Measurements from ENCODE around the gene PPP1R16B.
"Not testable (repeated sequence)": the region's sequence is repeated elsewhere in the genome, so short reads cannot be mapped to it uniquely, and the experiment has no call there.

The PPP1R16B gene

DNA sequence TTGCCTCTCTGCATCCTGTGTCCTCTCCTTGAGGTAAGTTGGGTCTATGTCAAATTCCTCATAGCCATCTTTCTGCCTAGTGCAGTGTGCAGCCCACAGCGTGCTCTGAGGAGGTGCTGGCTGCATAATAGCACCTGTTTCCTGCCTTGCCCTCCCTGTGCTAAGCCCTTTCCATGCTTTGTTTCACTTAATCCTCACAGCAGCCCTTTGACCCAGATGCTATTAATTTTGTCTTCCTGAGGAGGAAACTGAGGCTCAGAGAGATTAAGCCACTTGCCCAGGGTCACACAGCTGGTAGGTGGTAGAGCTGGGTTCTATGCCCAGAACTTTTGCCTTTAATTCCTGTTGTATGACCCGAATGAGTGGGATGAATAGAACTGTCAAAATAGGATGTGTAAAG lies 134.2 kb downstream of the PPP1R16B start:
- no peak for DNase-seq

DNA sequence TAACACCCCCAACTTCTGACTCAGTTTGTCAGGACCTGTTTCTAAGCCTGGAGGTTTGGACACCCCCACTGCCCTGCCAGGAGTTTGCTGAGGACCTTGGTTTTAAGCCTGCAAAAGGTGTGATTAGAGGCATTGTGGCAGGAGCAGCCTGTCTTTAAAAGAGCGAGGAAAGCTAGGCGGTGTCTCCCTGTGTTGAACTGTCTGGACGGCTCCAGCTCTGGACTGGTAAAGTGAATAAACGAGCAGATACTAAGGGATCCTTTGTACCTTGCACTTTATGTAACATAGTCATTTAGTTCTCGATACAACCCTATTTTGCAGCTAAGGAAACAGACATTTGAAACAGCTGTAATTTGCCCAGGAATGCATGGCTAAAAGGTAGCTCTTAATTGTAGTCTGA lies 135.1 kb downstream of the PPP1R16B start:
- DNase-seq, result no peak

DNA sequence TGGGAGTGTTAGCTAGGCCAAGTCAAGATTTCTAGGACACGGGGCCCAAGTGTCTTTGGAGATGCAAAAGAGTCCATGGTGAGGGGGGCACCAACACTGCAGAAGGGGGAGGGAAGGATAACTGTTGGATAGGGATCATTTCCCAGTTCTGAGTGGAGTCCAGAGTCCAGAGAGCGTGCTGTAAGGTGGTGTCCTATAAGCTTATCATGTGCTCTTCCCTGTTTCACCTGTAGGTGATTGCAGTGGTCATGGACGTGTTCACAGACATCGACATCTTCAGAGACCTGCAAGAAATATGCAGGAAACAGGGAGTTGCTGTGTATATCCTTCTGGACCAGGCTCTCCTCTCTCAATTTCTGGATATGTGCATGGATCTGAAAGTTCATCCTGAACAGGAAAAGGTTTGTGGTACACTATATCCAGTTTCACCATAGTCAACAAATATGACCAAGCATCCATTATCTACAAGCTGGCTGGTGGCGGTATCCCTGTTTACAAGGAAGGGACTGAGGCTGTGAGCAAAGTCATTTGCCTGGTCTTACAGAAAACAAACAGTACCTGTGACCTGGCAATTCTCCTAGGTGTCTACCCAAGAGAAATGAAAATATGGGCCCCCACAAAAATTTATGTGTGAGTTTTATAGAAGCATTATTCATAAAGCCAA lies 136.4 kb downstream of the PPP1R16B start:
- no peak for DNase-seq

DNA sequence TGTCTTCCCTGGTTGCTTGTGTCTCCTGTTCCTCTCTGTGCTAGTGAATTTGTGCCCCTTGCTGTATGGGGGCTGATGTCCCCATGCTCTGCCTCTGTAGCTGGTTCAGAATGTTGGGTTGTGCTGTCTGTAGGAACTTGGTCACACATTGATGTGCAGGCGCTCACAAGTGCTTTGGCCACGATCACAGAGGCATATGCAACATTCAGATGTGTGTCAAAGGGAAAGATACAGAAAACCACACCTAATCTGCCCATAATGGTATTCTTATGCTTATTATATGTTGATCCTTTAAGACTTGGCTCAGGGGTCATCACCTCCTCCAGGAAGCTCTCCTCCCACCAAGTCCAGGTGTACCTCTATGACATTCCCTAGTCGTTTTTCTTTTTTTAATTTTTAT lies 139.5 kb downstream of the PPP1R16B start:
- DNase-seq, result no peak

DNA sequence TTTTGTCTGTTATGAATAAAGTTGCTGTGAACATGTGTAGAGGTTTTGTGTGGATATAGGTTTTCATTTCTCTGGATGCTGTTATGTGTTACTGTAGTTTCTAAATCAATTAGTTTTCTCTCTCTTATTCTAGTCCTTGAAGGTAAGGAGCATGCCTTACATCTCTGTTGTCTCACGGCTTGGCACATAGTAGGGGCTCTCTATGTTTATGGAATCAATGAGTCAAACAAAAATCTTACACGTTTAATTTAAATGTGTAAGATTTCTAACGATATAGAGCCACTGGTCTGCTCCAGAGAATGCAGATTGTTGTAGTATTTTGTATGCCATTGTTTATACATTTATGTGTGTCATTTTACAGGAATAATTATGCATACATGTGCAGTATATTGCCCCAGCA lies 141.3 kb downstream of the PPP1R16B start:
- DNase-seq, result no peak

DNA sequence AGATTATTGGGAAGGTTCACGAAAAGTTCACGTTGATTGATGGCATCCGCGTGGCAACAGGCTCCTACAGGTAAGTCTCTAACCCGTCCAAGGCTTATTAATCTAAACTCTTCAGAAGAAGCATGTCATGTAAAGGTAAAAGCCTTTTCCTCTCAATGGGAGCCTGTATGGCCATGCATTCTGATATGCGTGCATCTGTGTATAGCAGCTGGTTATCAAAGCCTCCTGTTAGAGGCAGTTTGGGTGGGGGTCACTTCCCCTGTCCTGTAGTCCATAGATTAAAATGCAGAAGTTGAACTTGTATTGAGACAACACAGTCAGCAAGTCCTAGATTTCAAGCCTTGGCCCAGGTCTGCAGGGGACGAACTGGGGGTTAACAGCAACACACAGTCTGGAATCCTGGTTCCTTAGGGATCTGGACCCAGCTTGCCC lies 142.4 kb downstream of the PPP1R16B start:
- no peak for DNase-seq

DNA sequence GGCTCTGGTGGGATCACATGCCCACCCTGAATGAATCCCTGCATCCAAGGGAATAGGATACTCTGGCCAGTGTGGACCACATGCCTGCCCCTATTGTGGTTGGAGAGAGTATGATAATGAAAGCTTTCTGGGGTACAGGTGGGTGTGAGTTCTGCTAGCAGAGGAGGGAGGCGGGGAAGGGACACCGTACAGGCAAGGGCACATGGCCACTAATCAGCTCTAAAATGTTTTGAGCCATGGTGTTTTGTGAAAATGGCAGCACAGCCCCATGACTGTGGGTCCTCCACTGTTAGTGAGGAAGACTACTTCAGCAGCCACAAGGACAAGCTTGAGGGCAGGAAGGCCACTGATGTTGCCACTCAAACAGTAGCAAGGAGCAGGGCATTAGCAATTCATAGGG lies 144.8 kb downstream of the PPP1R16B start:
- no peak for DNase-seq

DNA sequence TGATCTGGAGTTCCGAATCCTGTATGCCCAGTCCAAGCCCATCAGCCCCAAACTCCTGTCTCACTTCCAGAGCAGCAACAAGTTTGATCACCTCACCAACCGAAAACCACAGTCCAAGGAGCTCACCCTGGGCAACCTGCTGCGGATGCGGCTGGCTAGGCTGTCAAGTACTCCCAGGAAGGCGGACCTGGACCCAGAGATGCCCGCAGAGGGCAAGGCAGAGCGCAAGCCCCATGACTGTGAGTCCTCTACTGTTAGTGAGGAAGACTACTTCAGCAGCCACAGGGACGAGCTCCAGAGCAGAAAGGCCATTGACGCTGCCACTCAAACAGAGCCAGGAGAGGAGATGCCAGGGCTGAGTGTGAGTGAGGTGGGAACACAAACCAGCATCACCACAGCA lies 146.1 kb downstream of the PPP1R16B start:
- no peak for DNase-seq

DNA sequence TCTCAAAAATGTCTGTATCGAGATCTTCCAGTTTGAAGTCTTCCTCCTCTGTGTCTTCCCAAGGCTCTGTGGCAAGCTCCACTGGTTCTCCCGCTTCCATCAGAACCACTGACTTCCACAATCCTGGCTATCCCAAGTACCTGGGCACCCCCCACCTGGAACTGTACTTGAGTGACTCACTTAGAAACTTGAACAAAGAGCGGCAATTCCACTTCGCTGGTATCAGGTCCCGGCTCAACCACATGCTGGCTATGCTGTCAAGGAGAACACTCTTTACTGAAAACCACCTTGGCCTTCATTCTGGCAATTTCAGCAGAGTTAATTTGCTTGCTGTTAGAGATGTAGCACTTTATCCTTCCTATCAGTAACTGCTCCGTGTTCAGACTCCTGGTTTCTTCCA lies 146.7 kb downstream of the PPP1R16B start:
- DNase-seq, result no peak

DNA sequence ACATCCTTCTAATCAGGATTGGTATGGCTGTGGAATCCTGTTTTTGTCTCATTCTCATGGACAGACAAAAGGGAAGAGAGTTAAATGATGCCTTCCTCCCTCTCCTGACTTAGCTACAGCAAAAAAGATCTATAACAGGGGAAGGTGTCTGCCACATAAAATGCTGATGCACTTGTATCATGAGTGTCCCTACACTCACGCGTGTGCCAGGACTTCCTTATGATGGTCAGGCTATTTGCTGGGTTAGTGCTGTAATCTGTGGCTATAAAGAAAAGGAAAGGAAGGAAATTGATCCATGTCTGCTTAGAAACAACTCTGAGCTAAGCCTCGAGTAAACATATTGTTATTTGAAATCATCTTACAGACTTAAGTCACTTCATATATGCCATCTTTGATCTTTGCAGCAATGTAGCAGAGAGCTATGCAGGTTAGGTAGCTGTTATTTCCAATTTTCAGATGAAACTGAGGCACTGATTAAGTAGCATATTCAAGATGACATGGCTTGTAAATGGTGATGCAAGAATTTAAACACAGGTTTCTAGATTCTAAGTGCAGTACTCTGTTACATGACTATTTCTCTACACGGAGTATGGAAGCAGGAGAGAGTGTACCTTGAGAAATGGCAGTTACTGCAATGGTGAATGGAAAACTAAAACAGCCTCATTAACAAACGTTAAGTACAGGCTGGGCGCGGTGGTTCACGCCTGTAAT lies 148.3 kb downstream of the PPP1R16B start:
- DNase-seq, result no peak

DNA sequence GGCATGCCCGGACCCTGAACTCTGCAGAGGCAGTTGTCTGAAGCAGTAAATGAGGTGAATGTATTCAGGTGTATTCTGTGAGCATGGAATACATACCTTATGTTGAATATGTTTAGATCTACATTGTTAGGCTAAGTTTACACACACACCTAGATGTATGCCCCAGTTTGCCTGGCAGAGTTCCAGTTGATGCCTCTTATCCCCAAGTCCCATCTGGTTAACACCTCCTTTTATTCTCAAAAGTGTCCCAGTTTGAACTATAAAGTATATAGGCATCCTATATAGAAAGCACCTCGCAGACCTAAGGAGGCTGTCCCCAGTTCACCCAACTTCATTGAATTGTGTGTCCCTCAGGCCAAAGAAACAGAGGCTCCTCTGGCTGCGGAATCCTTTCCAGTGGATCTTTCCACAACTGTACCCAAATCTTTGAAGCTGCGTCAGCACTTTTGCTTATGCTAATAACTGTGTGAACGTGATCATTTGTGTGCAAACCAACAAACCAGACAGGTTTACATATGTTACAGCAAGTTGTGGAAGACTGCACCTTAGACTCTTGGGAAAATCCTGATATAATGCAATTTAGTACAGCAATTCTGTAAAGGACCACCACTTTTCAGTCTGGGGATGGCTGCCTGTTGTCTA lies 151.9 kb downstream of the PPP1R16B start:
- no peak for DNase-seq

DNA sequence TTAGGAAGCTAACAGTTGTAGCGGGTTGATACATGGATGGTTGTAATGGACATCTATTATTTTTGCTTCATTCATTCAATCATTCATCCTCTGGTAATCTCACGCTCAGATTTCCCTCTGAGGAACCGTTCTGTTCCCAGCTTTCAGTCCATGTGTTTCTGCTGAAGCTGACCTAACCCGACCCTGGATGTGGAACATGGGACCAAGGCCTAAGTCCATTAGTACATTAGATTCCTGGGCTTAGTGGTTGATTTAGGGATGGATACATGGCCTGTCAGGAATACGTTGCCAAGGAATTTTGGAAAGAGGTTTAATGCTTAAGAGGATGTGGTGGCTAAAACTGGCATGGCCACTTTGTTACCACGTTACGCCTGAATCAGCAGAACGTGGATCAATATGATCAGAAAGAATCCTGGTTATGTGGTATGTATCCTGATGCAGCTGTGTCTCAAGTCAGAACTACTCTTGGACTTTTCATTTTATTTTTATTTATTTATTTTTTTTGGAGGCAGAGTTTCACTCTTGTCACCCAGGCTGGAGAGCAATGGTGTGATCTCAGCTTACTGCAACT lies 152.5 kb downstream of the PPP1R16B start:
- DNase-seq, result no peak

DNA sequence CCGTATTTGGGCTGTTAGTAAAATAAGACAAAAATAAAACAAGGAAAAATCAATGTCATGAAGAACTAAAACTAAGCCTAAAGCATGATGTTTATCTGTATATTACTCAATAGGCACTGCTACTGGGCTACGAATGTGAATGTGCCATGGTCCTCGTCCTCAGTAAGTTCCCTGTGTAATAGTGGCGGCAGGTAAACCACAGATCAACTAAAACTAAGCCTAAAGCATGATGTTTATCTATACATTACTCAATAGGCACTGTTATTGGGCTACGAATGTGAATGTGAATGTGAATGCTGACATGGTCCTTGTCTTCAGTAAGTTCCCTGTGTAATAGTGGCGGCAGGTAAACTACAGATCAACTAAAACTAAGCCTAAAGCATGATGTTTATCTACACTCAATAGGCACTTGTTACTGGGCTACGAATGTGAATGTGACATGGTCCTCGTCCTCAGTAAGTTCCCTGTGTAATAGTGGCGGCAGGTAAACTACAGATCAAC lies 154.7 kb downstream of the PPP1R16B start:
- not testable (repeated sequence) for DNase-seq

DNA sequence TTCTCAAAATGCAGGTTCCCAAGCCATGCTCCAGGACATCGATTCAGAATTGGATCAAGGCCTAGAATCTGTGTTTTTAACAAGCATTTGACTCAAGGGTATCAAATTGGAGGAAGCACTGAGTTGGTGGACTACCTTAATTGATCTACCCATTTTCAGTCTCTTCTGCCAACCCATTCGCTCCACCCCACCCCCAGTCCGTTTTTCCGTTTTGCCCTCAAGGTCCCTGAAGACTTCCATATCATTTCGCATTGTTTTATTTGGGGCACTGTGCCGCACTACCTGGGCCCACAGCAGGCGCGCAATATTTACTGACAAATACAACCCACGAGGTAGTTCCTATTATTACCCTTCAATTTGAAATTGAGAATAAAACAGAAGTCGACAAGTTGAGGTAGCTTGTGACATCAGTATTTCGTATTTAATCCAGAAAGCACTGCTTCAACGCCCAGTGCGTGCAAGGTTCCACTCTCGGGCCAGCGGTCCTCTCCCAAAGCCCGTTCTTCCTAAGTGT lies 156.1 kb downstream of the PPP1R16B start:
- DNase-seq, result no peak

DNA sequence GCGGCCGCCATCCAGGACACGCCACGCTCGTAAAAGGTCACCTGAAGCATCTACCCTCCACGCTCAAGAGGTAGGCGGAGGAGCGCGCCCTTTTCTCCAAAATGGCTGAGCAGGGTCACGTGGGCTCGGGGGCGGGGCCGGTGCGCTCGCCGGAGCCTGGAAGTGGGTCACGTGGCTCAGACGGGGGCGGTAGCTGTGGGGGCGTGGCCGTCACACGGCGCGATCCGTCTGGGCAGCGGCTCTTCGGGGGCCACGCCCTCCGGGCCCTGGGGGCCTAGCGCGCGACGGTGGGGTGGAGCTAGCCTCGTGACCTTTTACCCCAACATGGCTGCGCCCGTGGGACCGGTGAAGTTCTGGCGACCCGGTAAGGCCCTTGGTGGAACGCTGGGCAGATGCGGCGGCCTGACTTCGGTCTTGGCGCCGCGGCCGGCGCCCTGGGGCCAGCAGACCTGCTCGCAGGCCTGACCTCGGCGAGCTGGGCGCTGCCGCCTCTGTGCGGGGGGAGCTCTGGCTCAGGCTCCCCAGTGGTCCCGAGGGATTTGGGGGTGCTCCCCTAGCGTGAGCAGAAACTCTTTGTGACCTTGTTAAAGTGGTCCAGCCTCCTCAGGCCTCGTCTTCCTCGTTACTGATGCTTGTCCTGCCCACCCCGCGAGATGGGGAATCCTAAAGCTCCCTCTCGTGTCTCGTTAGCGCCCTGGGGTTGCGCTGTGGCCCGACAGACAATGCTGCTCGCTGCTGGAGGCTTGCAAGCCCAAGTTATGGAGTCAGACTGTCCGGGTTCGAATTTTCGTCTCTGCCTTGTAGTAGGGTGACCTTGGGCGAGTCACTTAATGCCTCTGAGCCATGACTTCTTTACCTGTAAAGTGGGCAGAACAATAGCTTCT lies 156.8 kb downstream of the PPP1R16B start, which contains the start of gene DHX35:
Gene DHX35, plus strand, starts transcription at position 301 of the 884 bp plus-strand sequence. Its CDS starts 24 bp downstream, at position 325.
- peak; percentile 67 for DNase-seq

DNA sequence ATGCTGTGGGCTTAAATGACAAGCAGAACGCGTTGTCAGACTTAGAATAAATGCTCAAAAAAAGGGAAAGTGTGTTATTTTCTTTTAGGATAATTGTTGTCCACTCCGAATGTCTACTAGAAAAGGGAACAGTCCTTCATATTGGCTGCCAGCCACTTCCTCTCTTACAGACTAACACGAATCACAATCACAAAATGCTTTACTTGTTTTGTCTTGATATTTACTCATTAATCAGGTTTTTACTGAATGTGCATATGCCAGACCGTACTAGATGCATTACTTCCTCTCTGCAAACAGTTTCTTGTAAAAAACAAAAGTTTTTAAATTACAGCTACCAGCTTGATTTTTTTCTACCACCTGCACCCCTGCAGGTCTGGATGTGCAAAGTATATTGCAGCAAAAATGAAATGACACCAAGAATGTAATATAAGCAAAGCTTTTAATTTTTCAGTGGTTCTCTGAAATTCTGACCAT lies 157.5 kb downstream of the PPP1R16B start:
- DNase-seq, result no peak

DNA sequence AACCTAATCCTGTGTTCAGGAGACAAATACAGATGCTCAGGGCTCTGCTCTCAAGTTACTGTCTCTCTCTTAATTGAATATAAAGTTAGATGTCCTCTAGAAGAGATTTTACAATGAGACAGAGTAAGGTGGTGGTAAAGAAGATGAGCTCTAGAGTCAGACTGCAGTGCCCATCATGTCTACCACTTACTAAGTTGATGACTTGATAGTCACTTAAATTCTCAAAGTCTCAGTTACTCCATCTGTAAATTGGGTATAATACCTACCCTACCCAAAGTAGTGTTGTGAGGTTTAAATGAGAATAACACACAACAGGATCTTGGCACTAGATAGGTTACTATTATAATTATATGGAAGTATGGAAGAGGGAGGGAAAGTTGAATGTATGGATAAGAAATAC lies 158.2 kb downstream of the PPP1R16B start:
- DNase-seq, result no peak

DNA sequence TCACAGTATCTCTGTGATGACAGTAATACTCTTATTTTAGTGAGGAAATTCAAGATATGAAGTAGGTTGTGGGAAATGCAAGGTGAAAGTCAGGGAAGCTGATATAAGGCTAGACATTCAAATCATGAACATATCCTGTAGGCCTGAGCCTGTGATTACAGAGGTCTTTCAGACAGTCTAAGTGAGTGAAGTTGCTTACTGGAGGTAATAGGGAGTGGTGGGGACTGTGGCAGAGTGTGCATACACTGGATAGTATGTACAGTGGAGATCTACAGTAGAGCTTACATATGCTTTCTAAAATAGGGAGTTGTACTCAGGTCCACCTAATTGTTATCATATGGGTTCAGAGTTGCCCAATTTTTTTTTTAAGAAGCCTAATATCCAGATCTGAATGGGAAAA lies 159.8 kb downstream of the PPP1R16B start:
- DNase-seq, result no peak

DNA sequence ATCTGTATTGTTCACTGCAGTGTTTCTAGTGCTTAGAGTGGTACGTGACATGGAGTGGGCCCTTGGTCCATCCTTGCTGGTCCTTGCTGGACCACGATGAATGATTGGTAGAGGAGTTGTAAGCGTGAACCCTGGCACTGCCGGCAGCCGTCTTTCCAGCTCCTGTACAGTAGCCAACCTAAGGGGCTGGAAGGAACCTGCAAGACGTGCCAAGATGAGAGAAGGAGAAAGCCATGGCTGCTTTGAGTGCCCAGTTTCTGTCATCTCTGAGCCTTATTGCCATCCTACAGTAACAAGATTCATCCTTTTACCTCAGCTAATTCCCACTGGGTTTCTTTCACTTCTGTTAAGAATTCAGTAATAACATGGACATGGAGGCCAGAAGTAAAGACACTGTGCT lies 162.6 kb downstream of the PPP1R16B start:
- no peak for DNase-seq

DNA sequence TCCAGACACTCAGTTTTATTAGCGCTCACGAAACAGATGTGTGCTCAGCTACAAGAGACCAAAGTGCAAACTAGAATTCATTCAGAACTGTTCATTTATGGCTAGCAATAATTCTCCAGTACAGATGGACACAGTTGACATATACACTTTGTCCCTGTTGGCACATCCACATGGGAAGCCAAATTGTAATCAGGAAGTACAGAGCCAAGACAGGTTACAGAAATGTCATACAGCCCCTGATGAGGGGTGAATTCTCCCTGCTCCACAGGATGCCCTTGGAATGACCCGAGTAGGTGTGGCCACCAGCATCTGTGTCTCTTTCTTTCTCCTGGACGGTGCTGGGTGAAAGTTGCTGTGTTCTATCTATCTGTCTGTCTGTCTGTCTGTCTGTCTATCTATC lies 164.2 kb downstream of the PPP1R16B start:
- DNase-seq, result no peak

DNA sequence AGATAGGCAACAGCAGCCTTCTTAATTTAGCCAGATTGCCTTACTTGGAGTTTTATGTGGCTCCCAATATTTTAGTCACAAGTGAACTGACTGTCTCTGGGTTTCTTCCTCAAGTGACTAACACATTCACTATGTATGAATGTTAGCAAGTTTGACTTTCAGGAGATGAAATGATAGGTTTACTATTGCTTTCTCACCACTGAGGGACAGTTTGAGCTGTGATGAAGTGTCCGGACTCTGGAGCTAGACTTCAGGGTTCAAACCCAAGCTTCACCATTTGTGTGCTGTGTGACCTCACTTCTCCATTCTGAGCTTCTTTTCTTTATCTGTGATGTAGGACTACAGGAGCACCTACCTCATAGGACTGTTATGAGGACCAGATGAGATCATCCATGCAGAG lies 164.8 kb downstream of the PPP1R16B start:
- DNase-seq, result no peak
